GM21515 (cell line): ENCODE results near the gene POLR2B.

Source experiments
- ATAC-seq: cut with Tn5 transposase; IDR thresholded peaks from one replicate; pipeline ENCODE4 v1.9.1; 2021; ENCODE audit not compliant: unreplicated experiment

The POLR2B gene

DNA sequence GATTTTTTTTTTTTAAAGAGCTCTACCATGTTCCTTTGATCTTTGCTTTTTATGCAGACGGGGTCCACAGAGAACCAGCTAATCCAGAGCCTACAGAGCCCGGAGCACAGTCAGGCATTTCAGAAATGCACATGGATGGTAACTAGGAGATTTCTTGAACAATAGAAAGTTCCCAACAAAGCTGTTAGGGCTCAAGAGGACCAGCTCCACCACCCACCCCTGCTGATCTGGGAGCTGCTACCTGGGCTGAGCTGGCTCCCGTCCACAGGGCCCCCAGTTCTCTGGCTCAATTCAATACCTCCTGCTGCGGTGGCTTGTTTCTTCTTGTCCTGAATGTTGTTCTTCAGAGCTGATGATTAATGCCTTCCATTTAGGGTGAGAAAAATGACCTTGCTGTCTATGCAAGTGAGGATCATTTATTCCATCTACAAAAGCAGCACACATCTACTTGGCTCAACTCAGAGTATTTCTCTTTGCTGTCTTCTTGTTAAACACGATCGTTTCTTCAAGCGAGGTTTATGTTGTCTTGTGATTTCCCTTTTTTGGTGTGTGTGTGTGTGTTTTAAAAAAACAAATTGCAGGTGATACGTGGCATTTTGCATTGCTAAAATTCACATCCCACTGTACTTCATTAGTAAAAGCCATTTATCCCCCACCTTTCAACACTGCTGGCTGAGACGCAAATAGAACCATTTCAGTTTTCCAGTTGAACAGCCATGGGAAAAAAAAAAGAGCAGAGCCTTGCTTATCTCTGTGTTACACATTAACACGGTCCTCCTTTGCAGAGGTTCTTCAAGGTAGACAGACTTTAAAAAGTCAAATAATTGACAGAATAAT, 100.2 kb downstream of the POLR2B start:
- no peak for ATAC-seq
